ENCODE measurements around the gene RAPGEF1.
"Not testable (repeated sequence)": the region's sequence is repeated elsewhere in the genome, so short reads cannot be mapped to it uniquely, and the experiment has no call there.

Gene RAPGEF1

GRCh38 chr9:131685753-131686706, 53.8 kb downstream of the RAPGEF1 start:
- DNase-seq: no peak

- not testable (repeated sequence) for DNase-seq
Measured at GRCh38 chr9:131683094-131683493, 56.8 kb downstream of the RAPGEF1 start.

GRCh38 chr9:131682261-131682660, 57.6 kb downstream of the RAPGEF1 start:
- DNase-seq: no peak

- DNase-seq: not testable (repeated sequence)
Measured at GRCh38 chr9:131681826-131682225, 58.0 kb downstream of the RAPGEF1 start.

- DNase-seq: not testable (repeated sequence)
Measured at GRCh38 chr9:131681108-131681507, 58.8 kb downstream of the RAPGEF1 start.

GRCh38 chr9:131679261-131680020, 60.4 kb downstream of the RAPGEF1 start:
- DNase-seq: no peak

GRCh38 chr9:131678499-131679111, 61.3 kb downstream of the RAPGEF1 start:
- peak; percentile 59 for DNase-seq

GRCh38 chr9:131677444-131678180, 62.3 kb downstream of the RAPGEF1 start:
- DNase-seq: no peak

- DNase-seq: no peak
Measured at GRCh38 chr9:131677049-131677443, 62.8 kb downstream of the RAPGEF1 start.

GRCh38 chr9:131676431-131676972, 63.4 kb downstream of the RAPGEF1 start:
- DNase-seq: peak; percentile 52

- no peak for DNase-seq
Measured at GRCh38 chr9:131675437-131676022, 64.3 kb downstream of the RAPGEF1 start.

- no peak for DNase-seq
Measured at GRCh38 chr9:131674425-131675421, 65.2 kb downstream of the RAPGEF1 start.

GRCh38 chr9:131673531-131673930, 66.3 kb downstream of the RAPGEF1 start:
- no peak for DNase-seq

- DNase-seq: no peak
Measured at GRCh38 chr9:131673068-131673467, 66.8 kb downstream of the RAPGEF1 start.

- no peak for DNase-seq
Measured at GRCh38 chr9:131672451-131672850, 67.4 kb downstream of the RAPGEF1 start.

- DNase-seq: no peak
Measured at GRCh38 chr9:131671133-131671520, 68.7 kb downstream of the RAPGEF1 start.

GRCh38 chr9:131670247-131671132, 69.4 kb downstream of the RAPGEF1 start:
- no peak for DNase-seq

- no peak for DNase-seq
Measured at GRCh38 chr9:131669269-131670157, 70.4 kb downstream of the RAPGEF1 start.
